Vagina (tissue), 2 donors: ENCODE results near the gene SMG7.

Source experiments
- CTCF ChIP-seq, 3 experiments: fragments of 450-650 bp in 2 of 3; fragments of 200-600 bp in 1 of 3; sonication (generic) in 1 of 3; IDR thresholded peaks; one replicate each; pipeline ENCODE4 v1.5.1; 2017 to 2019; ENCODE audit warnings: antibody characterized with exemption in 3 of 3, mild to moderate bottlenecking in 2 of 3, moderate library complexity in 2 of 3
- POLR2A ChIP-seq, 2 donors: fragments of 450-650 bp; IDR thresholded peaks; one replicate each; pipeline ENCODE4 v1.6.1; 2017; ENCODE audit warnings: antibody characterized with exemption in 2 of 2, mild to moderate bottlenecking in 2 of 2, moderate library complexity in 2 of 2
- POLR2AphosphoS5 ChIP-seq, 2 donors: sonication (generic); formaldehyde crosslinking; IDR thresholded peaks; one replicate each; pipeline ENCODE4 v1.9.0; 2017; ENCODE audit warnings: antibody characterized with exemption in 2 of 2, mild to moderate bottlenecking in 2 of 2, low read depth in 1 of 2; ENCODE audit not compliant: insufficient read depth in 1 of 2

- TF ChIP-seq CTCF (IDR thresholded peaks at IDR 0.05) (no peak), POLR2A (IDR thresholded peaks at IDR 0.05) (no peak), POLR2AphosphoS5 (IDR thresholded peaks at IDR 0.05; ENCODE audit: insufficient read depth in 1 of 2, low read depth in 1 of 2) (no peak)
These were observed 104.2 kb downstream of the SMG7 start for GRCh38 chr1:183576537-183576936.
